Measurements from ENCODE around the gene ATG13. TPM values are rescaled to one million over a fixed set of nuclear protein-coding genes. Genes with fewer than 3 reads are reported as not detected.

The ATG13 gene
- total and polyA plus RNA-seq, 12 donors: 31.0 to 177 (median 88.8) TPM

DNA sequence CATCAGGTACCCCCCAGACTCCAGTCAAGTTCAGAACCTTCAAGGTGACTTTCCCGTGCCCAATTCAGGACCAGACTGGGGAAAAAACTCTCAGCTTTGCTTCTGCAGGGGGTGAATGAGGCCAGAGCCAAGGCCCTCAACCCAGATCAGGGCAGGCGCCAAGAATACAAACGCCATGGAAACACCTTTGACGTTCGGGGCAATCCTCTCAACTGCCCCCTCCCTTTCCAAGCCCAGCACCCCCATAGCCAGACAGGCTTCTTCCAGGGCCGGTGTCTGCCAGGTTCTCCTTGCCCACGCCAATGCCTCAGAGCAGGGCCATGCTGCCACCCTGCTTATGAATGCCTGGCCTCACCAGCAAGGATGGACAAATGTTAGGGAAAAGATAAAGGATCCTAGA, 77.3 kb downstream of the ATG13 start:
- TF ChIP-seq, protein P1, sequence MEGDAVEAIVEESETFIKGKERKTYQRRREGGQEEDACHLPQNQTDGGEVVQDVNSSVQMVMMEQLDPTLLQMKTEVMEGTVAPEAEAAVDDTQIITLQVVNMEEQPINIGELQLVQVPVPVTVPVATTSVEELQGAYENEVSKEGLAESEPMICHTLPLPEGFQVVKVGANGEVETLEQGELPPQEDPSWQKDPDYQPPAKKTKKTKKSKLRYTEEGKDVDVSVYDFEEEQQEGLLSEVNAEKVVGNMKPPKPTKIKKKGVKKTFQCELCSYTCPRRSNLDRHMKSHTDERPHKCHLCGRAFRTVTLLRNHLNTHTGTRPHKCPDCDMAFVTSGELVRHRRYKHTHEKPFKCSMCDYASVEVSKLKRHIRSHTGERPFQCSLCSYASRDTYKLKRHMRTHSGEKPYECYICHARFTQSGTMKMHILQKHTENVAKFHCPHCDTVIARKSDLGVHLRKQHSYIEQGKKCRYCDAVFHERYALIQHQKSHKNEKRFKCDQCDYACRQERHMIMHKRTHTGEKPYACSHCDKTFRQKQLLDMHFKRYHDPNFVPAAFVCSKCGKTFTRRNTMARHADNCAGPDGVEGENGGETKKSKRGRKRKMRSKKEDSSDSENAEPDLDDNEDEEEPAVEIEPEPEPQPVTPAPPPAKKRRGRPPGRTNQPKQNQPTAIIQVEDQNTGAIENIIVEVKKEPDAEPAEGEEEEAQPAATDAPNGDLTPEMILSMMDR (IDR thresholded peaks at IDR 0.05): no peak
- no peak for TF ChIP-seq POLR2A (IDR thresholded peaks at IDR 0.05)
- Histone ChIP-seq H3K4me1 (replicated peaks in 1 of 2) (peaks cover 33 to 55% of the 10 kb centered on the region in 2 donors), H3K4me3 (no peak overlapping the region), H3K27me3 (no peaks in the 10 kb centered on the region), H3K27ac (peak overlapping the region in 3 of 5 donors; percentile 68 to 80 (median 74)), H3K9me3 (replicated peaks in 1 of 3) (no peaks in the 10 kb centered on the region), H3K36me3 (replicated peaks in 1 of 2) (peaks cover 0 to 54% of the 10 kb centered on the region in 2 donors)
- no peak for DNase-seq
- 65 to 96% (median 76%) methylated on average over 3 to 7 of the region's 7 CpGs for WGBS, 4 donors
- intact Hi-C loops (cut with DNase I): no loop called here

DNA sequence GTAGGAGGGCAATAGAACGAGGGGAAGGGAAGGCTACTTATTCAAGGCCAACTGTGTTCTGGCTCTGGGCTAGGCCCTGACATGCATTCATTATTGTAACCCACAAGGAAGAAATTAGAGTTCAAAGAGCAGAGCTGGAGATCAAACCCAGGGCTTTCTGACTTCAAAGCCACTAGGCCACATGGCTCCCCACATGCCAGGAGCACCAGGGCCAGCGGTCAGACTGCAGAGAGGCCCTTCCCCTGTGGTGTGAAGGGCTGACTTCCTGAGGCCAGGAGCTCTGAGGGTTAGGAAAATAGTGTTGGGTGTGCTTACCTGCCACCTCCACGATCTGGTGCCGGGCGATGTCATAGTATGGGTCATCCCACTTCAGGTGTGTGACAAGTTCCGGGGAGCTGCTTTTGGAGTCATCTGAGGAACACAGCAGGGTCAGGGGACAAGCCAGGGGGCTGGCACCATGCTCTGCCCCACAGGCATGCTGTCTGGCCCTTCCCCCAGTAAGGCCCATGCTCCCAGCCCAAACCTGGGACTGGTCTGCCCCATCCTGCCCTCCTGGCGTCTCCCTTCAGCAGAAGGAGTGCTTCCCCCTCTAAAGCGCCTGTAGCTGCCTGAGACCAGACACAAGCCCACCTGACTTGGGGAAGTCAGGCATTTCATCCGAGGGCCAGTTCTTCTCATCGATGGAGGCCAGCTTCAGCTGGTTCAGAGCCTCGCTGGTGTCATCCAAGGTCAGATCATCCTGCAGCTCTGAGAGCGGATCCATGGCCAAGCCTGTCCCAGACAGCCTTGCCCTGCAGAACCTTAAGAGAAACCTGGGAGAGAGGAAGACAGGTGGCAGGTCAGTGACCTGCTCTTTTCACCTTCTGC, 78.2 kb downstream of the ATG13 start:
- peaks cover 0 to 50% of the 10 kb centered on the region in 2 donors for H3K36me3 ChIP-seq (replicated peaks in 1 of 2)
- H3K4me3 ChIP-seq: no peak overlapping the region
- intact Hi-C loops (cut with DNase I): no loop called here
- peaks cover 34 to 56% of the 10 kb centered on the region in 2 donors for H3K4me1 ChIP-seq (replicated peaks in 1 of 2)
- H3K27ac ChIP-seq: peak overlapping the region; percentile 7 to 81 (median 68)
- 53 to 72% (median 65%) methylated on average over 7 to 12 of the region's 12 CpGs for WGBS, 4 donors
- H3K9me3 ChIP-seq (replicated peaks in 1 of 3): no peaks in the 10 kb centered on the region
- TF ChIP-seq POLR2A (IDR thresholded peaks at IDR 0.05): no peak
- TF ChIP-seq, protein P1 (IDR thresholded peaks at IDR 0.05): no peak
- no peaks in the 10 kb centered on the region for H3K27me3 ChIP-seq
- DNase-seq: peak in 3 of 7 donors; percentile 66 to 73 (median 73)

DNA sequence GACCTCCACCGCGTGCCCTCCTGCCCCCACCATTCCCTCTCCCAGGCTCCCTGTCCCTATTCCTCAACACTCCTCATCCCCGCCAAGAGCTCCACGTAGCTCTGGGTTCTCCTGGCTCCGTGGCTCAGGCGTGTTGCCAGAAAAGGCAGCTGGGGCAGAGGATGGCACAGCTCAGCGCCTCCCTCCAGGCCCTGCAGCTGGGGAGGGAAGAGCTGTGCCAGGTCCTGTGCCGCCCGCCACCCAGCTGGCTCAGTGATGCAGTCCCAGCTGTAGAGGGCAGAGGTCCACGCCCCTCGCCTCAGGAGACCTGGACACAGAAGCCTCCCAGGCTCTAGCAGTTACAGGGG, 78.8 kb downstream of the ATG13 start:
- TF ChIP-seq POLR2A (IDR thresholded peaks at IDR 0.05): no peak
- TF ChIP-seq, protein P1 (IDR thresholded peaks at IDR 0.05): no peak
- Histone ChIP-seq H3K27ac (peak overlapping the region; percentile 7 to 81 (median 68)), H3K9me3 (replicated peaks in 1 of 3) (no peaks in the 10 kb centered on the region), H3K4me1 (replicated peaks in 1 of 2) (peaks cover 34 to 56% of the 10 kb centered on the region in 2 donors), H3K36me3 (replicated peaks in 1 of 2) (peaks cover 0 to 44% of the 10 kb centered on the region in 2 donors), H3K27me3 (no peaks in the 10 kb centered on the region), H3K4me3 (no peak overlapping the region)
- intact Hi-C loops (cut with DNase I): no loop called here
- DNase-seq: peak; percentile 82 to 91 (median 89)
- WGBS, 4 donors: 26 to 42% (median 39%) methylated on average over 3 to 11 of the region's 11 CpGs

DNA sequence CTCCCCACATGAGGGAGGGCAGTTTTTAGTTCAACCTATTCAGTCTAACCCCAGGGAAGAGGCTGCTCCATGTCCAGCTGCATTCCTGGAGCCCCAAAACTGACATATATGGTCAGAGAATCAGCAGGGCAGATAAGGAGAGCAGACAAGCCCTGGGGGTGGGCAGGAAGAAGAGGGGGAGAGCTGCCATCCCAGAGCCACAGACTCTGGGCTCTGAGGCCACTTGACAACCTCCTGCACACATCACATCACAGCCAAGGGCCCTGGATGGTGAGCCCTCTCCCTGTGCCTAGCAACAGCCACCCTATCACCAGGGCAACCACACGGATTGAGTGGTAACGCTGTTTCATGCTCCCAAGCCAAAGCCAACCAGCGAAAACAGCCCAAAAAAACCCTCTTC, 80.0 kb downstream of the ATG13 start:
- peaks cover 42 to 67% of the 10 kb centered on the region in 2 donors for H3K4me1 ChIP-seq (replicated peaks in 1 of 2)
- no peaks in the 10 kb centered on the region for H3K27me3 ChIP-seq
- no peaks in the 10 kb centered on the region for H3K9me3 ChIP-seq (replicated peaks in 1 of 3)
- H3K4me3 ChIP-seq: no peak overlapping the region
- intact Hi-C loops (cut with DNase I): no loop called here
- TF ChIP-seq, protein P1 (IDR thresholded peaks at IDR 0.05): no peak
- TF ChIP-seq POLR2A (IDR thresholded peaks at IDR 0.05): no peak
- peak in 1 of 7 donors; percentile 68 for DNase-seq
- peak overlapping the region in 3 of 5 donors; percentile 66 to 80 (median 68) for H3K27ac ChIP-seq
- H3K36me3 ChIP-seq (replicated peaks in 1 of 2): peaks cover 0 to 36% of the 10 kb centered on the region in 2 donors
- WGBS, 4 donors: 53 to 78% (median 61%) methylated on average over 3 of the region's 3 CpGs

Measured in adrenal gland (tissue), 12 donors.